Measurements from ENCODE around the gene KRTAP29-1. TPM values are rescaled to one million over a fixed set of nuclear protein-coding genes. Genes with fewer than 3 reads are reported as not detected.

Gene KRTAP29-1
- total and polyA plus RNA-seq, 2 donors (not counting 1 experiment from before 2014, with no cell fraction given) = not detected

GRCh38 chr17:41343029-41343428 lies 40.4 kb upstream of the KRTAP29-1 start:
- Histone ChIP-seq H3K27ac (ENCODE audit: insufficient read depth, low read length) (no peak overlapping the region), H3K4me1 (ENCODE audit: control insufficient read depth, extremely low read depth, insufficient read depth, low read length) (no peaks in the 10 kb centered on the region), H3K4me2 (ENCODE audit: extremely low read depth, insufficient read depth, low read length) (no peak overlapping the region), H2AFZ (ENCODE audit: low read length) (no peak overlapping the region), H3K9ac (ENCODE audit: insufficient read depth, low read length) (no peak overlapping the region), H4K20me1 (ENCODE audit: control insufficient read depth, extremely low read depth, insufficient read depth, low read length) (no peaks in the 10 kb centered on the region), H3K79me2 (ENCODE audit: control insufficient read depth, insufficient read depth, low read length) (no peaks in the 10 kb centered on the region), H3K36me3 (ENCODE audit: control insufficient read depth, insufficient read depth, low read length) (no peaks in the 10 kb centered on the region), H3K27me3 (ENCODE audit: control insufficient read depth, insufficient read depth, low read length) (peaks cover 10% of the 10 kb centered on the region), H3K9me3 (ENCODE audit: control insufficient read depth, insufficient read depth, low read depth, low read length) (no peaks in the 10 kb centered on the region), H3K4me3 (replicated peaks in 1 of 4; ENCODE audit: control extremely low read depth in 1 of 4, insufficient read depth in 1 of 4, low read depth in 3 of 4, low read length in 4 of 4) (no peak overlapping the region)
- no peak for DNase-seq (ENCODE audit: low read depth in 2 of 2)
- TF ChIP-seq CTCF (conservative IDR thresholded peaks at IDR 0.05 in 1 of 2, IDR thresholded peaks at IDR 0.05 in 1 of 2; ENCODE audit: low read depth in 1 of 2, low read length in 2 of 2) = no peak
- no peak for TF ChIP-seq EZH2 (IDR thresholded peaks at IDR 0.05; ENCODE audit: low read length, missing control alignments)

GRCh38 chr17:41340934-41341861 lies 38.5 kb upstream of the KRTAP29-1 start:
- Histone ChIP-seq H3K79me2 (ENCODE audit: control insufficient read depth, insufficient read depth, low read length) (no peaks in the 10 kb centered on the region), H3K27ac (ENCODE audit: insufficient read depth, low read length) (no peak overlapping the region), H3K9me3 (ENCODE audit: control insufficient read depth, insufficient read depth, low read depth, low read length) (no peaks in the 10 kb centered on the region), H3K4me2 (ENCODE audit: extremely low read depth, insufficient read depth, low read length) (no peak overlapping the region), H2AFZ (ENCODE audit: low read length) (no peak overlapping the region), H3K27me3 (ENCODE audit: control insufficient read depth, insufficient read depth, low read length) (peaks cover 11% of the 10 kb centered on the region), H3K36me3 (ENCODE audit: control insufficient read depth, insufficient read depth, low read length) (no peaks in the 10 kb centered on the region), H4K20me1 (ENCODE audit: control insufficient read depth, extremely low read depth, insufficient read depth, low read length) (no peaks in the 10 kb centered on the region), H3K4me3 (replicated peaks in 1 of 4; ENCODE audit: control extremely low read depth in 1 of 4, insufficient read depth in 1 of 4, low read depth in 3 of 4, low read length in 4 of 4) (no peak overlapping the region), H3K4me1 (ENCODE audit: control insufficient read depth, extremely low read depth, insufficient read depth, low read length) (no peaks in the 10 kb centered on the region), H3K9ac (ENCODE audit: insufficient read depth, low read length) (no peak overlapping the region)
- no peak for DNase-seq (ENCODE audit: low read depth in 2 of 2)
- TF ChIP-seq EZH2 (IDR thresholded peaks at IDR 0.05; ENCODE audit: low read length, missing control alignments) (no peak), CTCF (conservative IDR thresholded peaks at IDR 0.05 in 1 of 2, IDR thresholded peaks at IDR 0.05 in 1 of 2; ENCODE audit: low read depth in 1 of 2, low read length in 2 of 2) (no peak)

- TF ChIP-seq EZH2 (IDR thresholded peaks at IDR 0.05; ENCODE audit: low read length, missing control alignments) = no peak
- TF ChIP-seq CTCF (conservative IDR thresholded peaks at IDR 0.05 in 1 of 2, IDR thresholded peaks at IDR 0.05 in 1 of 2; ENCODE audit: low read depth in 1 of 2, low read length in 2 of 2) = no peak
- Histone ChIP-seq H3K9me3 (ENCODE audit: control insufficient read depth, insufficient read depth, low read depth, low read length) (no peaks in the 10 kb centered on the region), H3K27ac (ENCODE audit: insufficient read depth, low read length) (no peak overlapping the region), H2AFZ (ENCODE audit: low read length) (no peak overlapping the region), H3K4me1 (ENCODE audit: control insufficient read depth, extremely low read depth, insufficient read depth, low read length) (no peaks in the 10 kb centered on the region), H3K79me2 (ENCODE audit: control insufficient read depth, insufficient read depth, low read length) (no peaks in the 10 kb centered on the region), H3K36me3 (ENCODE audit: control insufficient read depth, insufficient read depth, low read length) (no peaks in the 10 kb centered on the region), H3K27me3 (ENCODE audit: control insufficient read depth, insufficient read depth, low read length) (peaks cover 13% of the 10 kb centered on the region), H3K4me3 (replicated peaks in 1 of 4; ENCODE audit: control extremely low read depth in 1 of 4, insufficient read depth in 1 of 4, low read depth in 3 of 4, low read length in 4 of 4) (no peak overlapping the region), H4K20me1 (ENCODE audit: control insufficient read depth, extremely low read depth, insufficient read depth, low read length) (no peaks in the 10 kb centered on the region), H3K4me2 (ENCODE audit: extremely low read depth, insufficient read depth, low read length) (no peak overlapping the region), H3K9ac (ENCODE audit: insufficient read depth, low read length) (no peak overlapping the region)
- DNase-seq (ENCODE audit: low read depth in 2 of 2) = no peak
Observed at GRCh38 chr17:41340494-41340893, 37.8 kb upstream of the KRTAP29-1 start.

Measured in fibroblast of lung (primary cell).